ENCODE data around the gene DDX21.
"Not testable (repeated sequence)": the region's sequence is repeated elsewhere in the genome, so short reads cannot be mapped to it uniquely, and the experiment has no call there.

The DDX21 gene

DNA sequence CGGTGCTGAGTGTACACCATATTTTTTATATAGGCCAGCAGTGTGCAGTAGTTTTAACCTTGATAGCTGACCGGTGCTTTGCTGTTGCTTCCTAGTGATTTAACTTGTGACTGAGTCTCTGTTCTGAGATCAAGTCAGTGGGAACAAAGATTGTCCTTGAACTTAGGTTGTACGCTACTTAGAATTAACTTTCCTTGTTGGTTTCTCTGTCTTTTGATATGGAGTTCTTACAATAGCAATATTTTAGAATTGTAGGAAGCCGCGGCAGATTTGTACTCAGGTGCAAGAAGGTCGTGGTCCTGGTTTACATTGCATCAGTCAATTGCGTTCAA is 1.3 kb downstream of the DDX21 start:
- no peak for TF ChIP-seq TAF1 (IDR thresholded peaks at IDR 0.05; ENCODE audit: borderline replicate concordance, low read depth, low read length)
- no peak for TF ChIP-seq POLR2AphosphoS5 (IDR thresholded peaks at IDR 0.05; ENCODE audit: low read depth, low read length)
- no peak for TF ChIP-seq POLR2A (IDR thresholded peaks at IDR 0.05; ENCODE audit: low read depth, low read length)
- DNase-seq (ENCODE audit: insufficient read length), result no peak
- no peak for FAIRE-seq

DNA sequence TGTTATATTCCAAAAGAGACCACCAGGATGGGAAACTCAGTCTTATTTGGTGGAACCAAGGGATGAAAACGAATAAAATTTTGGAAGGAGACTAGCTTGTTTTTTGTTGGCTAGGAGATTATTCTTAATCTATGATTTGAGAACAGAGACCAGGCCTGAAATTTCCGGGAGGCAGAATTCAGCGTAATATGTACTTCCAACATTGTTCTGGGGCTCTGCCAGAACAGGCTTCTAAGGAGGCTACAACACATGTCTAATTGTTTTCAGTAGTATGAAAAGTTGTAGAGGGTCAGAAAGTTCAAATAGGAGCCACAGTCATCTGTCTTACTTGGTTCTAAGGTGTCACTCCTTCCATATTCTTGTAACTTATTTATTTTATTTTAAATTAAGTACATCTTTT is 1.7 kb downstream of the DDX21 start:
- FAIRE-seq, result no peak
- no peak for DNase-seq (ENCODE audit: insufficient read length)
- TF ChIP-seq TAF1 (IDR thresholded peaks at IDR 0.05; ENCODE audit: borderline replicate concordance, low read depth, low read length), result no peak
- no peak for TF ChIP-seq POLR2AphosphoS5 (IDR thresholded peaks at IDR 0.05; ENCODE audit: low read depth, low read length)
- TF ChIP-seq POLR2A (IDR thresholded peaks at IDR 0.05; ENCODE audit: low read depth, low read length), result no peak

DNA sequence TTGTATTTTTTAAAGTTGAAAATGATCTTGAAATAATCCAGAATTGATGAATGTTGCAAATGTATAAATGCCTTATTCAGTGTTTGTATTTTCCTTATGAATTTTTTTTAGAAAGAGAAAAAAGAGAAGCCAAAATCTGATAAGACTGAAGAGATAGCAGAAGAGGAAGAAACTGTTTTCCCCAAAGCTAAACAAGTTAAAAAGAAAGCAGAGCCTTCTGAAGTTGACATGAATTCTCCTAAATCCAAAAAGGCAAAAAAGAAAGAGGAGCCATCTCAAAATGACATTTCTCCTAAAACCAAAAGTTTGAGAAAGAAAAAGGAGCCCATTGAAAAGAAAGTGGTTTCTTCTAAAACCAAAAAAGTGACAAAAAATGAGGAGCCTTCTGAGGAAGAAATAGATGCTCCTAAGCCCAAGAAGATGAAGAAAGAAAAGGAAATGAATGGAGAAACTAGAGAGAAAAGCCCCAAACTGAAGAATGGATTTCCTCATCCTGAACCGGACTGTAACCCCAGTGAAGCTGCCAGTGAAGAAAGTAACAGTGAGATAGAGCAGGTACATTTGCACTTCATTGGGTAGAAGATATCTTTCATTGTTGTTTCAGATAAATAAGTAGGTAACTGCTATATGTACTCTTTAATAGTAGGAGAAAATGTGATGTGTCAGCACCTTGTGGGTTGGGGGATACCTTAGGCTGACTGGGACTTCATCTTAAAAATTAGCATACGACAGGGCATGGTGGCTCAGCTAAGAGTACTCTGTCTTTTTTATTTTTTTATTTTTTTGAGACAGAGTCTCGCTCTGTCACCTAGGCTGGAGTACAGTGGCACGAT is 3.9 kb downstream of the DDX21 start:
- DNase-seq (ENCODE audit: insufficient read length), result no peak

DNA sequence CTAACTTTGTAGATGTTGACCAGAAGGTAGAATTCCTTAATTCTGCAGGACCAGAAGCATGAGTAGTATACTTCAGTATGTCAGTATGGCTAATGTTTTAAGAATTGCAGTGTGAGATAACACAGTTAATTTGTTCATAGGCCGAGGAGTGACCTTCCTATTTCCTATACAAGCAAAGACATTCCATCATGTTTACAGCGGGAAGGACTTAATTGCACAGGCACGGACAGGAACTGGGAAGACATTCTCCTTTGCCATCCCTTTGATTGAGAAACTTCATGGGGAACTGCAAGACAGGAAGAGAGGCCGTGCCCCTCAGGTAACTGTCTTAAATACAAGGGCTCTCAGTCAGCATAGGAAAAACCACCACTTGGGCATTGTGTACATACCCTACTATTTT is 7.2 kb downstream of the DDX21 start:
- FAIRE-seq (no peak), DNase-seq (ENCODE audit: insufficient read length) (no peak)
- TF ChIP-seq POLR2AphosphoS5 (IDR thresholded peaks at IDR 0.05; ENCODE audit: low read depth, low read length), result no peak
- no peak for TF ChIP-seq POLR2A (IDR thresholded peaks at IDR 0.05; ENCODE audit: low read depth, low read length)

More for the DNA sequence above, 3.9 kb downstream of the DDX21 start:
- TF ChIP-seq POLR2AphosphoS5 (IDR thresholded peaks at IDR 0.05; ENCODE audit: low read depth, low read length), result no peak
- TF ChIP-seq TAF1 (IDR thresholded peaks at IDR 0.05; ENCODE audit: borderline replicate concordance, low read depth, low read length), result no peak
- FAIRE-seq, result no peak

DNA sequence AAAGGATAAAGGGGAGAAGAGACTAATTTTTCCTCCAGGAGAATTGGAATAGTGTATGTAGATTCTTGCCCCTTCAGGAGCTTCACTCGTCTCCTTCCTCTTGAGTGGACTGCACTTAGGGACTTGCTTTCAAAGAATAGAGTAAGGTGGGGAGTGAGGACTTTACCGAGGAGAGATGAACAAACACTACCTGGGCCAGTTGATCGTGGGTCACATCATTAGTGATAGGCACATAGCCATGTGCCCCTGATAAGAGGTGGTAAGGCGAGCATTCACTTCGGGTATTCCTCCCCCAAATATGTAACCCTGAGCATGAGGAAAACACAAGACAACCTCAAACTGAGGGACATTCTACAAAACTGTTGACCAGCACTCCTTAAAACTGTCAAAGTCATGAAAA is 18.0 kb downstream of the DDX21 start:
- no peak for DNase-seq (ENCODE audit: insufficient read length)
- FAIRE-seq, result no peak
- TF ChIP-seq POLR2AphosphoS5 (IDR thresholded peaks at IDR 0.05; ENCODE audit: low read depth, low read length), result no peak
- TF ChIP-seq POLR2A (IDR thresholded peaks at IDR 0.05; ENCODE audit: low read depth, low read length), result no peak
- no peak for TF ChIP-seq TAF1 (IDR thresholded peaks at IDR 0.05; ENCODE audit: borderline replicate concordance, low read depth, low read length)

DNA sequence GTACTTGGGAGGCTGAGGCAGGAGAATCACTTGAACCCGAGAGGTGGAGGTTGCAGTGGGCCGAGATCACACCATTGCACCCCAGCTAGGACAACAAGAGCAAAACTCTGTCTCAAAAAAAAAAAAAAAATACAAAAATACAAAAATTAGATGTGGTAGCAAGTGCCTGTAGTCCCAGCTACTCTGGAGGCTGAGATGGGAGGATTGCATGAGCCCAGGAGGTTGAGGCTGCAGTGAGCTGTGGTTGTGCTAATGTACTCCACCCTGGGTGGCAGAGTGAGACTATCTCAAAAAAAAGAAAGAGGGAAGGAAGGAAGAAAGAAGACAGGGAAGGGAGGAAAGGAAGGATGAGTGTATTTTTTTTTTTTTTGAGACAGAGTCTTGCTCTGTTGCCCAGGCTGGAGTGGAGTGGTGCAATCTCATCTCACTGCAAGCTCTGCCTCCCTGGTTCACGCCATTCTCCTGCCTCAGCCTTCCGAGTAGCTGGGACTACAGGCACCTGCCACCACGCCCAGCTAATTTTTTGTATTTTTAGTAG is 20.0 kb downstream of the DDX21 start:
- FAIRE-seq; DNase-seq (ENCODE audit: insufficient read length): not testable (repeated sequence)
- TF ChIP-seq POLR2A (IDR thresholded peaks at IDR 0.05; ENCODE audit: low read depth, low read length), result 0 out of 2 replicates have a peak, but pooled peaks have one; percentile 17

DNA sequence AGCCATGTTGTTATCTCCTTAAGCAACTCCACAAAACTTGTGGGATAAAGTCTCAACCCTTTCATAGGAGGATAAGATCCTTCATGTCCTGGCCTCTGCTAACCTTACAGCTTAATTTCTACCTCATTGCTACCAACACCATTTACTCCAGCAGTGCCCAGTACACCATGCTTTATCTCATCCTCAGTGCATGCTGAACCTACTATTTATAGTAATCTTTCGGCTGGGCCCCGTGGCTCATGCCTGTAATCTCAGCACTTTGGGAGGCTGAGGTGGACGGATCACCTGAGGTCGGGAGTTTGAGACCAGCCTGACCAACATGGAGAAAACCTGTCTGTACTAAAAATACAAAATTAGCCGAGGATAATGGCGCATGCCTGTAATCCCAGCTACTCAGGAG is 23.8 kb downstream of the DDX21 start:
- FAIRE-seq; DNase-seq (ENCODE audit: insufficient read length): not testable (repeated sequence)

DNA sequence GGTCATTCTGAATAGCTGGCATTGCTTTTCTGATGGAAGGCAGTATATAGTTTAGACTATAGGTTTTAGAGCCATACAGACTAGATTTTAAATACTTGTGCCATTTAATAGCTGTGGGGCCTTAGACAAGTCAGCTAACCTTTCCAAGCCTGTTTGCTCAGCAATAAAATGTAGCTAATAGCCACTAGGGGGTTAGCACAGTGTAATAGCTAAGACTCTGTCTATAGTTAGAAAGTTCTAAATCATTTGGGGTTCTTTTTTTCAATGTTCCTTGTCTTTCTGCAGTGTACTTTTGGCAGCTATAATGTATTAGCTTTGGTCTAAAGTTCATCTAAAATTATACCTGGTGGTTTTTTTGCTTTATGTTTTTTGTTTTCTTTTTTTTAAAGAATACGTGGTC is 25.1 kb downstream of the DDX21 start:
- TF ChIP-seq TAF1 (IDR thresholded peaks at IDR 0.05; ENCODE audit: borderline replicate concordance, low read depth, low read length) (no peak), POLR2A (IDR thresholded peaks at IDR 0.05; ENCODE audit: low read depth, low read length) (no peak), POLR2AphosphoS5 (IDR thresholded peaks at IDR 0.05; ENCODE audit: low read depth, low read length) (no peak)
- DNase-seq (ENCODE audit: insufficient read length) (no peak), FAIRE-seq (no peak)

DNA sequence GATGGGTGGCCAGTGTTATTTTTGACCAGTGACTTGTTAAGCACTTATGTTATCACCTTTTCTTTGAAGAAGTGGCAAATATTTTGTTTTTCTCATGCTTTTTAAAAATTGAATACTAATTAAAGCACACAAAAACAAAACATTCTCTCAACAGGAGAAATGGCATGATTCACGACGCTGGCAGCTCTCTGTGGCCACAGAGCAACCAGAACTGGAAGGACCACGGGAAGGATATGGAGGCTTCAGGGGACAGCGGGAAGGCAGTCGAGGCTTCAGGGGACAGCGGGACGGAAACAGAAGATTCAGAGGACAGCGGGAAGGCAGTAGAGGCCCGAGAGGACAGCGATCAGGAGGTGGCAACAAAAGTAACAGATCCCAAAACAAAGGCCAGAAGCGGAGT is 26.4 kb downstream of the DDX21 start:
- no peak for FAIRE-seq
- TF ChIP-seq TAF1 (IDR thresholded peaks at IDR 0.05; ENCODE audit: borderline replicate concordance, low read depth, low read length) (no peak), POLR2A (IDR thresholded peaks at IDR 0.05; ENCODE audit: low read depth, low read length) (no peak), POLR2AphosphoS5 (IDR thresholded peaks at IDR 0.05; ENCODE audit: low read depth, low read length) (no peak)
- DNase-seq (ENCODE audit: insufficient read length), result no peak

DNA sequence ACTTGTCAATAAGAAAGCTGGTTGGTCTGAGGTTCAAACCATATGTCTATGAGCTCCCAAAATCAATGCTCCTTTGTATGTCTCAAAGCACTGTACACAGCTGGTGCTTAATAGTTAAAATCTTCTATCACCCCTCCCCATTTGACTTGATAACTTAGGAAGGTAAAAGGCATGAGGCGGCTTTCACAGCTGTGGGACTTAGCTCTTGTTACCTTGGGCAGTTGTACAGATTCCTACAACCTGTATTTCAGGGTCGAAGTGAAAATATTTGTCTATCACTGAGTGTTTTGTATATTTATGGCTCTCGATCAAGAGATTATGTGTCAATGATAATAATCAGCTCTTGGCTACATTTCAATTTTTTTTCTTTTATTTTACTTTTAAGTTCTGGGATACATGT is 31.6 kb downstream of the DDX21 start:
- no peak for DNase-seq (ENCODE audit: insufficient read length)
- no peak for FAIRE-seq
- TF ChIP-seq TAF1 (IDR thresholded peaks at IDR 0.05; ENCODE audit: borderline replicate concordance, low read depth, low read length) (no peak), POLR2AphosphoS5 (IDR thresholded peaks at IDR 0.05; ENCODE audit: low read depth, low read length) (no peak), POLR2A (IDR thresholded peaks at IDR 0.05; ENCODE audit: low read depth, low read length) (no peak)

DNA sequence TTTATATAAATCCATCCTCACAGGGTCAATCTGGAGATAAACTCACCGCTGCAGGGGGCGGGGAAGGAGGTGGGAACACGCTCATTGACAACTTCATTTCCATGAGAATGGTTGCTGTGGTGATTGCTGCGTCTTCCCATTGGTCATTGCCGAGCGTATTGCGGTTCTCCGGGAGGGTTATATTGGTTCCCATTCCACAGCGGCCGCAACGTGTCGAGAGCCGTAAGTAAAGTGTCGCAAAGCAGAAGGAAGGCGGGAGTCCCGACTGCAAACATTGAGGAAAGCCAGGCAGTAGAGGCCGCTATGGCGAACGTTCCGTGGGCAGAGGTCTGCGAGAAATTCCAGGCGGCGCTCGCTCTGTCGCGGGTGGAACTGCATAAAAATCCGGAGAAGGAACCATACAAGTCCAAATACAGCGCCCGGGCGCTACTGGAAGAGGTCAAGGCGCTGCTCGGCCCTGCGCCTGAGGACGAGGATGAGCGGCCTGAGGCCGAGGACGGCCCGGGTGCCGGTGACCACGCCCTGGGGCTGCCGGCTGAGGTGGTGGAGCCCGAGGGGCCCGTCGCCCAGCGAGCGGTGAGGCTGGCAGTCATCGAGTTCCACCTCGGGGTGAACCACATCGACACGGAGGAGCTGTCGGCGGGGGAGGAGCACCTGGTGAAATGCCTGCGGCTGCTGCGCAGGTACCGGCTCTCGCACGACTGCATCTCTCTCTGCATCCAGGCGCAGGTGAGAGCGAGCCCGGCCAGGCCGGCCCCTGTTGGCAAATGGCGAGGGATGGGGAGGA is 32.8 kb downstream of the DDX21 start, which contains the start of gene KIFBP:
TSS of gene KIFBP (plus strand) at position 274 of the 787 bp plus-strand sequence. CDS start at position 304, 30 bp downstream.
- TF ChIP-seq POLR2AphosphoS5 (IDR thresholded peaks at IDR 0.05; ENCODE audit: low read depth, low read length) (0 out of 2 replicates have a peak, but pooled peaks have one; percentile 51), TAF1 (IDR thresholded peaks at IDR 0.05; ENCODE audit: borderline replicate concordance, low read depth, low read length) (no peak), POLR2A (IDR thresholded peaks at IDR 0.05; ENCODE audit: low read depth, low read length) (peak; percentile 76)
- DNase-seq (ENCODE audit: insufficient read length) (peak; percentile 77), FAIRE-seq (peak; percentile 99)
